Measurements from ENCODE around the gene GIGYF2.

DNA sequence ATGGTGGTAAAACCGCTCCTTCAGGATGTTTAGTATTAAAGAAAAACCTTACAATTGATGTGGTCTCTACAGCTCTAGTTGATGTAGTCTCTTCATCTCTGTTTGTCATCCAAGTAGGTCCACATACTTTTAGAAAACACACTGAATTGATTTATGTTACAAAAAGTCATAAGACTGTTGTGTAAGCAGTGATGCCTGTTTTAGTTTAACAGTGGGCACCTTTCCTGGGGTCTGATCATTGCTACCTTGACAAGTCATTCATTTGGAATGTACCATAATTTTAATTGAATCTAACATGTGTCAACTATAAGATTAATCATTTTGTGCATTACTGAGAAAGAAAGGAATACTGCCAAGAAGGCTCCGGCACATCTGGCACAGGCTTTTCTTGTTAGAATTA, 34.3 kb downstream of the GIGYF2 start:
- TF ChIP-seq, protein P1, sequence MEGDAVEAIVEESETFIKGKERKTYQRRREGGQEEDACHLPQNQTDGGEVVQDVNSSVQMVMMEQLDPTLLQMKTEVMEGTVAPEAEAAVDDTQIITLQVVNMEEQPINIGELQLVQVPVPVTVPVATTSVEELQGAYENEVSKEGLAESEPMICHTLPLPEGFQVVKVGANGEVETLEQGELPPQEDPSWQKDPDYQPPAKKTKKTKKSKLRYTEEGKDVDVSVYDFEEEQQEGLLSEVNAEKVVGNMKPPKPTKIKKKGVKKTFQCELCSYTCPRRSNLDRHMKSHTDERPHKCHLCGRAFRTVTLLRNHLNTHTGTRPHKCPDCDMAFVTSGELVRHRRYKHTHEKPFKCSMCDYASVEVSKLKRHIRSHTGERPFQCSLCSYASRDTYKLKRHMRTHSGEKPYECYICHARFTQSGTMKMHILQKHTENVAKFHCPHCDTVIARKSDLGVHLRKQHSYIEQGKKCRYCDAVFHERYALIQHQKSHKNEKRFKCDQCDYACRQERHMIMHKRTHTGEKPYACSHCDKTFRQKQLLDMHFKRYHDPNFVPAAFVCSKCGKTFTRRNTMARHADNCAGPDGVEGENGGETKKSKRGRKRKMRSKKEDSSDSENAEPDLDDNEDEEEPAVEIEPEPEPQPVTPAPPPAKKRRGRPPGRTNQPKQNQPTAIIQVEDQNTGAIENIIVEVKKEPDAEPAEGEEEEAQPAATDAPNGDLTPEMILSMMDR (IDR thresholded peaks at IDR 0.05): no peak
- TF ChIP-seq POLR2AphosphoS5 (IDR thresholded peaks at IDR 0.05; ENCODE audit: low read depth, low read length): no peak
- TF ChIP-seq, protein P2, sequence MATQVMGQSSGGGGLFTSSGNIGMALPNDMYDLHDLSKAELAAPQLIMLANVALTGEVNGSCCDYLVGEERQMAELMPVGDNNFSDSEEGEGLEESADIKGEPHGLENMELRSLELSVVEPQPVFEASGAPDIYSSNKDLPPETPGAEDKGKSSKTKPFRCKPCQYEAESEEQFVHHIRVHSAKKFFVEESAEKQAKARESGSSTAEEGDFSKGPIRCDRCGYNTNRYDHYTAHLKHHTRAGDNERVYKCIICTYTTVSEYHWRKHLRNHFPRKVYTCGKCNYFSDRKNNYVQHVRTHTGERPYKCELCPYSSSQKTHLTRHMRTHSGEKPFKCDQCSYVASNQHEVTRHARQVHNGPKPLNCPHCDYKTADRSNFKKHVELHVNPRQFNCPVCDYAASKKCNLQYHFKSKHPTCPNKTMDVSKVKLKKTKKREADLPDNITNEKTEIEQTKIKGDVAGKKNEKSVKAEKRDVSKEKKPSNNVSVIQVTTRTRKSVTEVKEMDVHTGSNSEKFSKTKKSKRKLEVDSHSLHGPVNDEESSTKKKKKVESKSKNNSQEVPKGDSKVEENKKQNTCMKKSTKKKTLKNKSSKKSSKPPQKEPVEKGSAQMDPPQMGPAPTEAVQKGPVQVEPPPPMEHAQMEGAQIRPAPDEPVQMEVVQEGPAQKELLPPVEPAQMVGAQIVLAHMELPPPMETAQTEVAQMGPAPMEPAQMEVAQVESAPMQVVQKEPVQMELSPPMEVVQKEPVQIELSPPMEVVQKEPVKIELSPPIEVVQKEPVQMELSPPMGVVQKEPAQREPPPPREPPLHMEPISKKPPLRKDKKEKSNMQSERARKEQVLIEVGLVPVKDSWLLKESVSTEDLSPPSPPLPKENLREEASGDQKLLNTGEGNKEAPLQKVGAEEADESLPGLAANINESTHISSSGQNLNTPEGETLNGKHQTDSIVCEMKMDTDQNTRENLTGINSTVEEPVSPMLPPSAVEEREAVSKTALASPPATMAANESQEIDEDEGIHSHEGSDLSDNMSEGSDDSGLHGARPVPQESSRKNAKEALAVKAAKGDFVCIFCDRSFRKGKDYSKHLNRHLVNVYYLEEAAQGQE (IDR thresholded peaks at IDR 0.05; ENCODE audit: insufficient read depth in 1 of 2, low read depth in 2 of 2, low read length in 1 of 2): no peak
